HL-60 (cell line): ENCODE measurements around the gene TMEM176B.

Source experiments
- CTCF ChIP-seq: IDR thresholded peaks from one replicate; pipeline ENCODE4 v1.5.1; 2011; ENCODE audit warnings: low read length, control low read depth, inconsistent platforms; ENCODE audit not compliant: insufficient read depth
- GABPA ChIP-seq: IDR thresholded peaks from 2 replicates; pipeline ENCODE4 v1.6.1; 2012; ENCODE audit warnings: low read depth
- POLR2AphosphoS5 ChIP-seq: IDR thresholded peaks from 2 replicates; pipeline ENCODE4 v1.6.1; 2012; ENCODE audit warnings: low read depth
- REST ChIP-seq: IDR thresholded peaks from 2 replicates; pipeline ENCODE4 v1.6.1; 2012; ENCODE audit warnings: low read depth; ENCODE audit not compliant: insufficient replicate concordance

GRCh38 chr7:150754951-150755350 is 45.2 kb downstream of the TMEM176B start:
- TF ChIP-seq CTCF (no peak), GABPA (no peak), POLR2AphosphoS5 (no peak), REST (no peak)
